ENCODE measurements around the gene IGF2.

IGF2 gene

DNA sequence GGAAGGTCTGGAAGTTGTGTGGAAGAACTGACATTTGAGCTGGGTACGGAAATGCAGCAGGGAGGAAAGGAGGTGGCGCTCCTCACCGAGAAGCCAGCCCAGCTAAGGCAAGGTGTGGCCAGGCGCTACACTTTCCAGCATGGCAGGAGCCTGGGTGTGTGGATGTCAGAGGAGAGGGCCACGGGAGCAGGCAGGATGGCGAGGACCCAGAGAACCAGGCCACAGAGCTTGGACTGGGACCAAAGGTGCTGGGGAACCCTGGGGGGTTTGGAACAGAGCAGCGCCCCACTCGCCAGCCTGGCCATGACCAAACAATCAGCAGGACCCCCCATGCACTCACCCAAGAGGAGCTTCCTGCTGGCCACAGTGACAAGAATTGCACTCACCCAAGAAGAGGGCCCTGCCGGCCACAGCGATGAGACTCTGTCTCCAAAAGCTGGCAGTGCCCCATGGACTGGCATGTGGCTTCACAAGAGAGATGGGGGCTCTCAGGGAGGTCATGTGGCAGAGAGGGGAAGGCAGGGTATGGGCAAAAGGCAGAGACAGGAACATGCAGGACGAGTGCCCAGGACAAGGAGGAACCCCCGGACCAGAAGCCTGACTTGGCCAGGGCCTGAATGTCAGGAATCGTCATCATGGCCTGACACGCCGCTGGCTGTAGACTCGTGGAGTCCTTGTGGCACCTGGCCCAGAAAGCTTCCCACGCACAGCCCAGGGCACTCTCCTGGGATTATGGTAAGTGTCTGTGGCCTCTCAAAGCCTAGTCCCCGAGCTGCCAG is 45.4 kb downstream of the IGF2 start:
- no peak overlapping the region for H3K27ac ChIP-seq (ENCODE audit: low read depth, low read length)
- H3K36me3 ChIP-seq (ENCODE audit: insufficient read depth, low read length), result no peaks in the 10 kb centered on the region
- H2AFZ ChIP-seq (ENCODE audit: low read length, unreplicated experiment), result no peak overlapping the region
- no peaks in the 10 kb centered on the region for H3K79me2 ChIP-seq (ENCODE audit: control insufficient read depth, insufficient read depth, low read length, unreplicated experiment)
- H3K27me3 ChIP-seq (ENCODE audit: insufficient read depth, low read length), result no peaks in the 10 kb centered on the region
- no peak overlapping the region for H3K4me3 ChIP-seq (ENCODE audit: low read depth, low read length)
- H3K4me1 ChIP-seq (ENCODE audit: control insufficient read depth, insufficient read depth, low read length, unreplicated experiment), result peaks cover 47% of the 10 kb centered on the region

DNA sequence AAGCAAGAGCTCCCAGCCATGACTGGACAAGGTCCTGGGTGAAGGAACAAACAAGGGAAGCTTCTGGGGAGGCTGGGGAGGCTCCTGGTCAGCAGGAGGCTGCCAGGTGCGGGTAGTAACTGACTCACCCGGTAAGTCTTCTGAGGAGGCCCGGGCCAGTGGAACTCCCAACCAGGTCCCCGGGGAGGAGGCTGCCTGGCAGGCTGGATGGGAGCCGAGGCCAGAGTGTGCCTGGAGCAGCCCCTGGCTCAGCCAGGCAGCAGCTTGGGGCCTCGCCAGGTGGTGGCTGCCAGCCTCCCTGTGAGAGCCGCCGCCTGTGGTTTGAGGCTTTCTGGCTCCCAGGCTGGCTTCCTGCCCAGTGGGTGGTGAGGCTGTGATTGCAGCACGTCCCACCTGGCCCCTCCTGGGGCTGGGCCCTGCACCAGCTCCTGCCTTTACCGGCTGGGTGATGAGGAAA is 46.2 kb downstream of the IGF2 start:
- Histone ChIP-seq H3K27me3 (ENCODE audit: insufficient read depth, low read length) (no peaks in the 10 kb centered on the region), H3K36me3 (ENCODE audit: insufficient read depth, low read length) (no peaks in the 10 kb centered on the region), H2AFZ (ENCODE audit: low read length, unreplicated experiment) (no peak overlapping the region)

DNA sequence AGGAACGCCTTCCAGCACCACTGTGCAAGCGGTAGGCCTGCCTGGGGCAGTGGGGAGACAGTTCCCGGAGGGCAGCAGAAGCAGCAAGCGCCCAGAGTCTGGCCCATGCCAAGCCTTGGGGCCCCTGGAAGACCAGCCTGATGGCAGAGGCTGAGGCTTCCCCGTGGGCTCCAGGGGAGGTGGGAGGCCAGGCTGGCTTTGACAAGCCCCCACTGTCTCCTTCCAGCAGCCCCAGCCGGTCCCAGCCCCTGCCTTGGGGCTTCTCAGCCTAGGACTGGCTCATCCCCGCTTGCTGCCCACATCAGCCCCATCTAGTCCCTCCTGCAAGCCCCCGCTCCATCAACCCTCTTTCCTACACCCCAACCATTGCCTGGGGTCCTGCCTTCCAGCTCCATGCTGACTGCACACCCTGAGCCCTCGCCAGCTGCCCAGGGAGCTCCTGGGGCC is 46.7 kb downstream of the IGF2 start:
- Histone ChIP-seq H3K36me3 (ENCODE audit: insufficient read depth, low read length) (no peaks in the 10 kb centered on the region), H3K4me3 (ENCODE audit: low read depth, low read length) (no peak overlapping the region), H3K27me3 (ENCODE audit: insufficient read depth, low read length) (no peaks in the 10 kb centered on the region), H3K4me1 (ENCODE audit: control insufficient read depth, insufficient read depth, low read length, unreplicated experiment) (peaks cover 43% of the 10 kb centered on the region), H2AFZ (ENCODE audit: low read length, unreplicated experiment) (no peak overlapping the region), H3K27ac (ENCODE audit: low read depth, low read length) (no peak overlapping the region), H3K79me2 (ENCODE audit: control insufficient read depth, insufficient read depth, low read length, unreplicated experiment) (no peaks in the 10 kb centered on the region)

More for the DNA sequence above, 46.2 kb downstream of the IGF2 start:
- Histone ChIP-seq H3K4me3 (ENCODE audit: low read depth, low read length) (no peak overlapping the region), H3K4me1 (ENCODE audit: control insufficient read depth, insufficient read depth, low read length, unreplicated experiment) (peaks cover 47% of the 10 kb centered on the region), H3K79me2 (ENCODE audit: control insufficient read depth, insufficient read depth, low read length, unreplicated experiment) (no peaks in the 10 kb centered on the region), H3K27ac (ENCODE audit: low read depth, low read length) (no peak overlapping the region)

DNA sequence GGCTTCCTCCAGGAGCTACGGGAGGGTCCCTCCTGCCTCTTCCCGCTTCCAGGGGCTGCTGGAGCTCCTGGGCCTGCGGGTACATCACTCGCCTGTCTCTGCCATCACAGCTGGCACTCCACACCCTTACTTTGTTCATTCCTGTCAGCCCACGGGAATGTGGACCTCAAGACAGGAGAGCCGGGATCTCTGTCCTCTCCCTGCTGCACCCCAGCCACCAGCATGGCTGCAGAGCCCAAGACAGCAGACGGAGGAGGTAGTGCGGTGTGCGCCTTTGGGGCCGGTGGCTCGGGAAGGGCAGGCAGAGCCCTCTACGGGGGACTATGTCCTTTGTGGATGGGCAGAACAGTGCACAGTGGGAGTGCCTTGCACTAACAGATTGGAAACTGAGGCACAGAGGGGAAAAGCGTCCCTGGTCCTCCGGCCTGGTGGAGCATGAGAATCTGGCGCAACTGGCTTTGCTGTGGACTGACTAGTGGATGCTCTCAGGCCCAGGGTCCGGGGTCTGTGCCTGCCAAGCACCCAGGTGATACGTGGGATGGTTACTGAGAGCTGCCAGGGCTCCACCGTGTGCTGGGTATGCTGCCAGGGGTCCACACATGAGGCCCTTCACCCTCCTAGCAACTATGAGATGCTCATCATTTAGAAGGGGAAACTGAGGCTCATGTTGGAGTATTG is 47.3 kb downstream of the IGF2 start:
- Histone ChIP-seq H3K4me3 (ENCODE audit: low read depth, low read length) (no peak overlapping the region), H3K27me3 (ENCODE audit: insufficient read depth, low read length) (no peaks in the 10 kb centered on the region), H2AFZ (ENCODE audit: low read length, unreplicated experiment) (no peak overlapping the region), H3K36me3 (ENCODE audit: insufficient read depth, low read length) (no peaks in the 10 kb centered on the region), H3K4me1 (ENCODE audit: control insufficient read depth, insufficient read depth, low read length, unreplicated experiment) (peaks cover 37% of the 10 kb centered on the region), H3K79me2 (ENCODE audit: control insufficient read depth, insufficient read depth, low read length, unreplicated experiment) (no peaks in the 10 kb centered on the region), H3K27ac (ENCODE audit: low read depth, low read length) (no peak overlapping the region)

DNA sequence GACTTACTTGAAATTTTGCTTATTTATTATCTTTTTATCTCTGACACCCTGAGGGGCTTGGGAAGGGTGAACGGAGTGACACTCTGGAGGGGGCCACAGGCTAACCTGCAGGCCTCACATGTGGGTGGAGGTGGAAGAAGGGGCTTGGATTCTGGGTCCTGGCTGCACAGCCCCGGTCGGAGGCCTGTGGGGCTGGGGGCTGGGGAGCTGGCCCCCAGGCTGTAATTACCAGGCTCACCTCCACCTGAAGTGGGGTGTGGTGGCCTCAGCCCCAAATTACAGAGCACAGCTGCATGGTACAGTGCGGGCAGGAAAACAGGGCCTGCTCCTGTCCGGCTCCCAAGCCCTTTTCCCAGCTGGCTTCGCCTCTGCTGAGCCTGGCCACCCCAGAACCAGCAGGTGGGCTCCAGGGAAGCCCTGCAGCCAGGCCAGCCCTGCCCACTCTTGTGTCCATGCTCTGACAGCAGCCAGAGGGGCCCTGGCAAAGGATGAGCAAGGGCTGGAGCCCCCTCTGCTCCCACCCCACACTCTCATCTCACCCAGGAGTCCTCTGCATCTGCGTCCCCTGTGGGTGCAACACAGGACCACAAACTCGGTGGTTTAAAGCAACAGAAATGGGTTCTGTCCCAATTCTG is 48.0 kb downstream of the IGF2 start:
- no peak overlapping the region for H3K4me3 ChIP-seq (ENCODE audit: low read depth, low read length)
- H3K36me3 ChIP-seq (ENCODE audit: insufficient read depth, low read length), result no peaks in the 10 kb centered on the region
- H3K79me2 ChIP-seq (ENCODE audit: control insufficient read depth, insufficient read depth, low read length, unreplicated experiment), result no peaks in the 10 kb centered on the region
- H3K27me3 ChIP-seq (ENCODE audit: insufficient read depth, low read length), result no peaks in the 10 kb centered on the region
- H3K27ac ChIP-seq (ENCODE audit: low read depth, low read length), result no peak overlapping the region
- no peak overlapping the region for H2AFZ ChIP-seq (ENCODE audit: low read length, unreplicated experiment)
- H3K4me1 ChIP-seq (ENCODE audit: control insufficient read depth, insufficient read depth, low read length, unreplicated experiment), result peaks cover 30% of the 10 kb centered on the region

DNA sequence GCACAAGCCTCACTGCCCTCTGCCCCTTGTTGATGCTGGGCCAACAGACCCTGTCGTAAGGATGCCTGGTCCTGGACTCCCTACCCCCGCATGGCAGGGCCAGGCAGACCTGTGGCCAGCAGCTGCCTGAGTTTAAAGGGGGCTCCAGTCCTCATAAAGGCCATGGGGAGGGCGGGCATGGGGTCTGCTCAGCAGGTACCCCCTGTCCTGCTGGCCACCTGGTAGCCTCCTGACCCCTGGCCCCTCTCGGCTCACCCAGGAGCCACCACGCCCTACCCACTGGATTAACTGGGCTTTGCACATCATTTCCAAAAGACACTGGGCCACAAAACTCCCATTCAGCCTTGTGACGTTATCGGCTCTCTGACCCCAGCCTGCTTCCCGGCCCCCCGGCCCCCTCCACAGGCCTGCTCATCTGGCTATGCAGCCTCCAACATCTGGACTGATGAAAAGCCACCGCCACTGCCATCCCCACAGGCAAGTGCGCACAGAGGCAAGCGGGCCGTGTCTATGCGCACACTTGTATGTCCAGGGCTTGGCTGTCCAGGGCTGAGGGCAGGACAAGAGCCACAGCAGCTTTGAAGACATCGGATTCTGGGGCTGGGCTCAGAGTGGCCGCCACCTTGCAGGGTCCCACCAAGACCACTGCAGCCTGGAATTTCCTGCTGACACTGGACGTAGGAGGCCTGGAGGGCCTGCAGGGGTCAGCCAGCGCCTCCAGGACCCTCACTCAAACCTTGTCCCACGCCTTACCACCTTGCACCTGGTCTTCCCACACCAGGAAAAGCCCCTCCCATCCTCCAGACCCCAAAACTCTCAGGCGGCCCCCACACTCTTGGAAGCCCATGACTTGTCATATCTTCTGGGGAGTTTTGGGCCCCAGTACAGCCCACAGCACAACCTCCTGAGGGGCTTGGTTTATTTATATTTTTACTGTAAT is 48.7 kb downstream of the IGF2 start:
- Histone ChIP-seq H3K4me1 (ENCODE audit: control insufficient read depth, insufficient read depth, low read length, unreplicated experiment) (peaks cover 22% of the 10 kb centered on the region), H3K79me2 (ENCODE audit: control insufficient read depth, insufficient read depth, low read length, unreplicated experiment) (no peaks in the 10 kb centered on the region), H2AFZ (ENCODE audit: low read length, unreplicated experiment) (no peak overlapping the region), H3K27ac (ENCODE audit: low read depth, low read length) (no peak overlapping the region), H3K36me3 (ENCODE audit: insufficient read depth, low read length) (no peaks in the 10 kb centered on the region), H3K4me3 (ENCODE audit: low read depth, low read length) (no peak overlapping the region), H3K27me3 (ENCODE audit: insufficient read depth, low read length) (no peaks in the 10 kb centered on the region)

GRCh38 chr11:2089536-2090165 is 49.5 kb downstream of the IGF2 start:
- Histone ChIP-seq H2AFZ (ENCODE audit: low read length, unreplicated experiment) (no peak overlapping the region), H3K79me2 (ENCODE audit: control insufficient read depth, insufficient read depth, low read length, unreplicated experiment) (no peaks in the 10 kb centered on the region), H3K27me3 (ENCODE audit: insufficient read depth, low read length) (no peaks in the 10 kb centered on the region), H3K36me3 (ENCODE audit: insufficient read depth, low read length) (no peaks in the 10 kb centered on the region), H3K27ac (ENCODE audit: low read depth, low read length) (no peak overlapping the region), H3K4me1 (ENCODE audit: control insufficient read depth, insufficient read depth, low read length, unreplicated experiment) (peaks cover 19% of the 10 kb centered on the region), H3K4me3 (ENCODE audit: low read depth, low read length) (no peak overlapping the region)

GRCh38 chr11:2088746-2089535 is 50.2 kb downstream of the IGF2 start:
- H3K36me3 ChIP-seq (ENCODE audit: insufficient read depth, low read length), result no peaks in the 10 kb centered on the region

DNA sequence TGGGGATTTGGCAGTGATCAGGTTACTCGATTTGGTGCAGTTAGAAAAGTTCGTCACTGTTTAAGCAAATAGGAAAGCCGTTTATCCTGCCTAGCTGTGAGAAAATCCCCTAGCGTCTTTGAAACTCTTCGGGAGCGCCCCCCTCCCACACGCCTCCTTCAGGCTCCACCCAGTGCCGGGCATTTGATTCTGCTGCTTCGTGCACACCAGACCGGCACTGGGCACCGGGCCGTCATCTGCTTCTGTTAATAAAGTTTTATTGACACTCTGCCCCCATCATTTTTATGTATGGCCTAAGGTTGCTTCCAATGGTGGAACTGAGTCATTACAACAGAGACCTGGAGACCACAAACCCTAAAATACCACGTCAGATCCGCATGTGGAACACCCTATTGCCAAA is 50.9 kb downstream of the IGF2 start:
- H3K36me3 ChIP-seq (ENCODE audit: insufficient read depth, low read length), result no peaks in the 10 kb centered on the region
- peaks cover 8% of the 10 kb centered on the region for H3K4me1 ChIP-seq (ENCODE audit: control insufficient read depth, insufficient read depth, low read length, unreplicated experiment)
- no peak overlapping the region for H3K4me3 ChIP-seq (ENCODE audit: low read depth, low read length)
- no peak overlapping the region for H2AFZ ChIP-seq (ENCODE audit: low read length, unreplicated experiment)
- no peaks in the 10 kb centered on the region for H3K79me2 ChIP-seq (ENCODE audit: control insufficient read depth, insufficient read depth, low read length, unreplicated experiment)
- no peak overlapping the region for H3K27ac ChIP-seq (ENCODE audit: low read depth, low read length)
- no peaks in the 10 kb centered on the region for H3K27me3 ChIP-seq (ENCODE audit: insufficient read depth, low read length)

More at GRCh38 chr11:2088746-2089535, 50.2 kb downstream of the IGF2 start:
- Histone ChIP-seq H3K27me3 (ENCODE audit: insufficient read depth, low read length) (no peaks in the 10 kb centered on the region), H3K27ac (ENCODE audit: low read depth, low read length) (no peak overlapping the region), H2AFZ (ENCODE audit: low read length, unreplicated experiment) (no peak overlapping the region), H3K4me1 (ENCODE audit: control insufficient read depth, insufficient read depth, low read length, unreplicated experiment) (peaks cover 14% of the 10 kb centered on the region), H3K4me3 (ENCODE audit: low read depth, low read length) (no peak overlapping the region), H3K79me2 (ENCODE audit: control insufficient read depth, insufficient read depth, low read length, unreplicated experiment) (no peaks in the 10 kb centered on the region)
